ENCODE data around the gene OR1G1.
"Not testable (repeated sequence)": the region's sequence is repeated elsewhere in the genome, so short reads cannot be mapped to it uniquely, and the experiment has no call there.

OR1G1 gene

GRCh38 chr17:3127451-3127850 lies at the start of gene OR1G1:
OR1G1 (minus strand) TSS chr17:3127551; CDS start chr17:3127551, 0 bp downstream.
- DNase-seq (ENCODE audit: low read depth in 2 of 2, low spot score in 1 of 2) = no peak

GRCh38 chr17:3167574-3167973 lies 40.2 kb upstream of the OR1G1 start:
- no peak for DNase-seq (ENCODE audit: low read depth in 2 of 2, low spot score in 1 of 2)

GRCh38 chr17:3157218-3157617 lies 29.9 kb upstream of the OR1G1 start:
- DNase-seq (ENCODE audit: low read depth in 2 of 2, low spot score in 1 of 2) = no peak

GRCh38 chr17:3137494-3137893 lies 10.1 kb upstream of the OR1G1 start:
- not testable (repeated sequence) for DNase-seq (ENCODE audit: low read depth in 2 of 2, low spot score in 1 of 2)

GRCh38 chr17:3104322-3104721 lies 23.0 kb downstream of the OR1G1 start, which contains the start of gene OR1D2:
OR1D2 (minus strand) TSS chr17:3104422; CDS start chr17:3092996, 11,426 bp downstream.
- DNase-seq (ENCODE audit: low read depth in 2 of 2, low spot score in 1 of 2) = no peak
